KMS-11 (cell line): Measurements from ENCODE around the gene HIGD1A.

Experiments used
- H2AFZ ChIP-seq: fragments of 200-600 bp; sonication (generic); 2 replicates; pipeline ENCODE4 v1.6.1; 2016; ENCODE audit warnings: antibody characterized with exemption, mixed run types, low read depth
- H3K27ac ChIP-seq: fragments of 200-600 bp; sonication (generic); 2 replicates; pipeline ENCODE4 v1.6.1; 2016; ENCODE audit warnings: mild to moderate bottlenecking, mixed run types
- H3K27me3 ChIP-seq: fragments of 200-600 bp; sonication (generic); 2 replicates; pipeline ENCODE4 v1.6.1; 2017; ENCODE audit warnings: mild to moderate bottlenecking, low read depth, mixed run types, moderate library complexity; ENCODE audit not compliant: insufficient read depth
- H3K36me3 ChIP-seq: fragments of 200-600 bp; sonication (generic); 2 replicates; pipeline ENCODE4 v1.6.1; 2017; ENCODE audit warnings: mild to moderate bottlenecking, mixed run types; ENCODE audit not compliant: insufficient read depth
- H3K4me1 ChIP-seq: fragments of 200-600 bp; sonication (generic); 2 replicates; pipeline ENCODE4 v1.6.1; 2016; ENCODE audit warnings: mild to moderate bottlenecking, low read depth, mixed run types; ENCODE audit not compliant: poor library complexity, severe bottlenecking
- H3K4me2 ChIP-seq: fragments of 200-600 bp; sonication (generic); 2 replicates; pipeline ENCODE4 v1.7.0; 2016; ENCODE audit warnings: mild to moderate bottlenecking, mixed run types
- H3K4me3 ChIP-seq: fragments of 200-600 bp; sonication (generic); IDR thresholded peaks from 2 replicates; pipeline ENCODE4 v1.6.1; 2017; ENCODE audit warnings: low read depth, low read length, mixed read lengths; ENCODE audit not compliant: insufficient read depth
- H3K79me2 ChIP-seq: fragments of 200-600 bp; sonication (generic); 2 replicates; pipeline ENCODE4 v1.6.1; 2016; ENCODE audit warnings: low read depth, mixed run types; ENCODE audit not compliant: insufficient read depth
- H3K9ac ChIP-seq: fragments of 200-600 bp; sonication (generic); 2 replicates; pipeline ENCODE4 v1.6.1; 2016; ENCODE audit warnings: mild to moderate bottlenecking, mixed run types
- H4K20me1 ChIP-seq: fragments of 200-600 bp; sonication (generic); 2 replicates; pipeline ENCODE4 v1.6.1; 2016; ENCODE audit warnings: mild to moderate bottlenecking, mixed run types; ENCODE audit not compliant: insufficient read depth
- CTCF ChIP-seq: fragments of 200-600 bp; sonication (generic); conservative IDR thresholded peaks from 2 replicates; pipeline ENCODE4 v1.6.1; 2017; ENCODE audit warnings: low read depth, mild to moderate bottlenecking, antibody characterized with exemption, low read length, moderate library complexity, mixed read lengths

The HIGD1A gene

DNA sequence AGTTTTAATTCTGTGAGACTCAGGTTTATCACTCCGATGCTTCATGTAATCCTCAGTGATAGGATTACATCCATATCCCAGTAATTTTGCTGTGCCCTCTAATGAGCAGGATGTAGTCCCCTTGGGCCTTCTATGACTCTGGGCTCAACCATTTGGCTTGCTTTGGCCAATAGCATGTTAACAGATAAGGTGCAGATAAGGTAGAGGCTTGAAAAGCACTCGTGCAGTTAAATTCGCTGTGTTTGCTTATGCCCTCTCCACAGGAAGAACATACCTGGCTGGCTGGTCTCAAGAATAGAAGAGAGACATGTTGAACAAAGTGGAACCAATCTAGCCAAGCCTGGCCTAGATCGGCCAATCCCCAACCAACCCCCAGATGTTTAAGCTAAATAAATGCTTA, 51.3 kb downstream of the HIGD1A start:
- no peaks in the 10 kb centered on the region for H3K4me1 ChIP-seq
- H3K9ac ChIP-seq, result no peak overlapping the region
- no peak overlapping the region for H2AFZ ChIP-seq
- TF ChIP-seq CTCF, result no peak
- no peak overlapping the region for H3K27ac ChIP-seq
- H3K79me2 ChIP-seq, result no peaks in the 10 kb centered on the region
- H3K4me2 ChIP-seq, result no peak overlapping the region
- H3K27me3 ChIP-seq, result no peaks in the 10 kb centered on the region
- no peaks in the 10 kb centered on the region for H4K20me1 ChIP-seq
- no peak overlapping the region for H3K4me3 ChIP-seq
- no peaks in the 10 kb centered on the region for H3K36me3 ChIP-seq

GRCh38 chr3:42752441-42752840, 51.8 kb downstream of the HIGD1A start:
- Histone ChIP-seq H3K4me1 (no peaks in the 10 kb centered on the region), H3K27ac (no peak overlapping the region), H3K27me3 (no peaks in the 10 kb centered on the region), H3K4me2 (no peak overlapping the region), H3K79me2 (no peaks in the 10 kb centered on the region), H3K4me3 (no peak overlapping the region), H4K20me1 (no peaks in the 10 kb centered on the region), H3K36me3 (no peaks in the 10 kb centered on the region), H3K9ac (no peak overlapping the region), H2AFZ (no peak overlapping the region)
- TF ChIP-seq CTCF, result no peak

DNA sequence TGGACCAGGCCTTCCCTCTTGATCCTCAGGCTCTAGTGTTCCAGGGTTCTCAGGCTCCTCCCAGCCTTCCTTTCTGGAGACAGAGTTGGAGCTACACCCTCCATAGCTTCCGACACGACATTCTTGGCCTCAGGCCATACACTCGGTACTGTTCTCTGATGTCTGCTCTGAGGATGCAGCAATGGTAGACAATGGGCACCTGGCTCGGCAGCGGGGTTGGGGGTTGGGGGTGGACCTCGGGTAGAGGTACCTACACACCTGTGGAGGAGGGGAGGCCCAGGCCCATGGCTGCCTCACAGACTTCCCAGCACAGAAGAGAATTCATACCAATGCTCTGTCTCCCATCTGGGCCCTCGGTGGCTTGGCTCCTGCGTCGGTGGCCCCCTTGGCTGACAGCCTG, 52.7 kb downstream of the HIGD1A start:
- Histone ChIP-seq H3K79me2 (no peaks in the 10 kb centered on the region), H4K20me1 (no peaks in the 10 kb centered on the region), H3K27me3 (no peaks in the 10 kb centered on the region), H3K4me1 (no peaks in the 10 kb centered on the region), H2AFZ (no peak overlapping the region), H3K4me2 (no peak overlapping the region), H3K36me3 (no peaks in the 10 kb centered on the region), H3K27ac (no peak overlapping the region), H3K9ac (no peak overlapping the region), H3K4me3 (no peak overlapping the region)
- no peak for TF ChIP-seq CTCF

- H3K9ac ChIP-seq, result no peak overlapping the region
- TF ChIP-seq CTCF, result no peak
- no peaks in the 10 kb centered on the region for H3K36me3 ChIP-seq
- H3K79me2 ChIP-seq, result no peaks in the 10 kb centered on the region
- no peaks in the 10 kb centered on the region for H3K27me3 ChIP-seq
- H2AFZ ChIP-seq, result no peak overlapping the region
- no peak overlapping the region for H3K4me3 ChIP-seq
- H3K27ac ChIP-seq, result no peak overlapping the region
- no peaks in the 10 kb centered on the region for H4K20me1 ChIP-seq
- H3K4me1 ChIP-seq, result no peaks in the 10 kb centered on the region
- no peak overlapping the region for H3K4me2 ChIP-seq
These were observed 53.5 kb downstream of the HIGD1A start for GRCh38 chr3:42750834-42751233.
